HG02973 (cell line): Measurements from ENCODE around the gene UST.
A peak's percentile ranks its signal among the peaks of the same experiment; 100 is the strongest.
"Not testable (repeated sequence)": the region's sequence is repeated elsewhere in the genome, so short reads cannot be mapped to it uniquely, and the experiment has no call there.

ENCODE experiments used
- ATAC-seq: cut with Tn5 transposase; IDR thresholded peaks from one replicate; pipeline ENCODE4 v1.9.1; 2021; ENCODE audit warnings: moderate library complexity; ENCODE audit not compliant: unreplicated experiment

The UST gene

GRCh38 chr6:148864132-148864531 lies 117.3 kb downstream of the UST start:
- not testable (repeated sequence) for ATAC-seq

- ATAC-seq: no peak
Observed at GRCh38 chr6:148864941-148865340, 118.1 kb downstream of the UST start.

- peak; percentile 93 for ATAC-seq
Observed at GRCh38 chr6:148866657-148867268, 119.9 kb downstream of the UST start.

GRCh38 chr6:148867862-148868261 lies 121.0 kb downstream of the UST start:
- no peak for ATAC-seq

- no peak for ATAC-seq
Observed at GRCh38 chr6:148868314-148868713, 121.5 kb downstream of the UST start.

GRCh38 chr6:148868901-148869300 lies 122.1 kb downstream of the UST start:
- ATAC-seq: no peak

GRCh38 chr6:148869585-148869984 lies 122.8 kb downstream of the UST start:
- ATAC-seq: no peak

- no peak for ATAC-seq
Observed at GRCh38 chr6:148873154-148873553, 126.3 kb downstream of the UST start.

- ATAC-seq: no peak
Observed at GRCh38 chr6:148873868-148874267, 127.0 kb downstream of the UST start.

GRCh38 chr6:148874698-148875293 lies 128.0 kb downstream of the UST start:
- ATAC-seq: no peak

- no peak for ATAC-seq
Observed at GRCh38 chr6:148878683-148879082, 131.9 kb downstream of the UST start.

- not testable (repeated sequence) for ATAC-seq
Observed at GRCh38 chr6:148880742-148881141, 133.9 kb downstream of the UST start.

GRCh38 chr6:148881593-148882311 lies 134.9 kb downstream of the UST start:
- ATAC-seq: no peak

GRCh38 chr6:148883270-148883669 lies 136.4 kb downstream of the UST start:
- ATAC-seq: no peak

- ATAC-seq: no peak
Observed at GRCh38 chr6:148884461-148884860, 137.6 kb downstream of the UST start.

- no peak for ATAC-seq
Observed at GRCh38 chr6:148885136-148885865, 138.5 kb downstream of the UST start.

GRCh38 chr6:148885925-148886845 lies 139.4 kb downstream of the UST start:
- ATAC-seq: no peak

GRCh38 chr6:148887181-148887580 lies 140.4 kb downstream of the UST start:
- ATAC-seq: no peak

- no peak for ATAC-seq
Observed at GRCh38 chr6:148888856-148889255, 142.0 kb downstream of the UST start.

- no peak for ATAC-seq
Observed at GRCh38 chr6:148890096-148890495, 143.3 kb downstream of the UST start.
